Lung (tissue), 12 donors: ENCODE measurements around the gene HPSE2. TPM values are rescaled to one million over a fixed set of nuclear protein-coding genes. Genes with fewer than 3 reads are reported as not detected.

Source experiments
- ATAC-seq: fragments of 200-7000 bp; cut with Tn5 transposase; one replicate; pipeline ENCODE4 v1.9.1; 2020; ENCODE audit warnings: moderate number of reproducible peaks; ENCODE audit not compliant: insufficient read depth, low FRiP score
- DNase-seq, 3 donors: peaks; one replicate each; pipeline ENCODE4 v3.0.0-alpha.2; 2013 to 2017
- H3K27ac ChIP-seq, 2 donors: one replicate each; pipeline ENCODE4 v1.5.1; 2013; ENCODE audit warnings: mild to moderate bottlenecking in 2 of 2, moderate library complexity in 2 of 2, control low read depth in 1 of 2, inconsistent platforms in 1 of 2, low read depth in 1 of 2, low read length in 1 of 2
- H3K27me3 ChIP-seq, 3 donors: one replicate each; pipeline ENCODE4 v1.5.1; 2013; ENCODE audit warnings: low read length in 2 of 3; ENCODE audit not compliant: control insufficient read depth in 3 of 3, insufficient read depth in 3 of 3
- H3K36me3 ChIP-seq, 4 donors: one replicate each; pipeline ENCODE4 v1.5.1; 2013; ENCODE audit warnings: low read length in 4 of 4, mild to moderate bottlenecking in 1 of 4, moderate library complexity in 1 of 4; ENCODE audit not compliant: control insufficient read depth in 4 of 4, insufficient read depth in 4 of 4
- H3K4me1 ChIP-seq, 5 donors: one replicate each; pipeline ENCODE4 v1.5.1; 2013; ENCODE audit warnings: low read length in 5 of 5, mild to moderate bottlenecking in 2 of 5, moderate library complexity in 1 of 5; ENCODE audit not compliant: control insufficient read depth in 5 of 5, insufficient read depth in 5 of 5
- H3K4me3 ChIP-seq: one replicate; pipeline ENCODE4 v1.5.1; 2013; ENCODE audit warnings: mild to moderate bottlenecking, control low read depth, moderate library complexity
- H3K9ac ChIP-seq, 2 donors: one replicate each; pipeline ENCODE4 v1.5.1; 2013; ENCODE audit warnings: low read length in 2 of 2, control low read depth in 1 of 2; ENCODE audit not compliant: insufficient read depth in 1 of 2
- H3K9me3 ChIP-seq, 4 donors: one replicate each; pipeline ENCODE4 v1.5.1; 2013; ENCODE audit warnings: low read length in 3 of 4, mild to moderate bottlenecking in 1 of 4, moderate library complexity in 1 of 4; ENCODE audit not compliant: control insufficient read depth in 4 of 4, insufficient read depth in 3 of 4
- WGBS, 2 donors: extraction: QIAGEN DNeasy Blood & Tissue Kit; methylation state at CpG; one replicate each; pipeline ENCODE4 v1.1.7; 2013; 5-methylcytosine and 5-hydroxymethylcytosine counted together
- polyA plus RNA-seq, 2 donors: library from polyadenylated mRNA; stranded (reverse); fragments of 200-250 nt; gene quantifications; one replicate each; pipeline ENCODE4 v1.2.1, GENCODE V29; 2013
- total RNA-seq, 2 donors: library from RNA; depleted of rRNA in 1 of 2; stranded (reverse); fragments of >200 nt in 1 of 2; gene quantifications; one replicate each; pipeline ENCODE4 v1.2.1, GENCODE V29; 2014 to 2021
- TF ChIP-seq, protein P1 (sequence below): IDR thresholded peaks from 2 replicates; pipeline ENCODE4 v1.5.1; 2012; ENCODE audit warnings: mild to moderate bottlenecking; ENCODE audit errors: control extremely low read depth, extremely low read depth
- donor health status: control.
- donor health status: control.
- donor health status: Bipolar disorder and iron deficiency.
- donor health status: healthy.
- donor health status: DM: yes; HTN: yes; CAD: no.

The HPSE2 gene
- total and polyA plus RNA-seq, 4 donors: 0.32 to 47.3 (median 1.9) TPM

DNA sequence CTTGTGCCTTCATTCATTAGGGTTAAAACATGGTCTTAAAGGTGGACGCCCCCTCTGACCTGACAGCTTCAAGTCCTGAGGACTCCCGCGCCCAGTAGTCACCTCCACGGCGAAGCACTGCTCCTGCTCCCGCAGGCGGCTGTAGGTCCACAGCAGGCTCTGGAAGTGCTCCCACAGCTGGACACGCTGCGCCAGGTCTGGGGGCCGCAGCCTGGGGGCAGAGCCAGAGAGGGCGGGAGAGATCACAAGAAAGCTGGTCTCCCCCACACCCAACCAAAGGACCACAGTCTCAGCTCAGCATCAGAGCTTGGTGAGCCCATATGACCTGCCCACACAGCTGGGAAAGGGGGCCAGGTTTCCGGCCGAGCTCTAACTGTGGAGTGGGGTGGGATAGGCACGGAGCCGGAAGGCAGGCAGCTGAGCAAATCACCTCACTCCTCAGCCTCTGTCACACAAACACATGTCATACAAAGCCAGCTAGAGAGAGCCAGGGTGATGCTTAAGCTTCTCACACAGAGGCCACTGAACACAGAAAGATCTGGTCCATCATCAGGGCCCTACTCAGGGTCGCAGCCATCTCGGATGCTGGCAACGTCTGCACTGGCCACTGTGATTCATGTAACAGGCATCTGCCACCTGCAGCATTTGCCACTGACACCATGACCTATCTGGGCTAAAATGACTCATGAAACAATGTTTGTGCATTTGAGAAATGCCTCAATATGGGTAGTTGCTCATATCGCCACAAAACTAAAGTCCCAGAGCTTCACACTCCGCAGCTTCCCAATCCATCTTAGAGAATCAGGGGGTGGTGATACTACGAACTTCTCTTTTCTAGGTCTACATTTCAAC is 801.5 kb downstream of the HPSE2 start:
- no peak for DNase-seq
- Histone ChIP-seq H3K9ac (no peak overlapping the region), H3K9me3 (peaks cover 0 to 8% (median 1%) of the 10 kb centered on the region in 4 donors), H3K4me3 (no peak overlapping the region), H3K27ac (no peak overlapping the region), H3K36me3 (peaks cover 30 to 43% (median 35%) of the 10 kb centered on the region in 4 donors), H3K27me3 (no peaks in the 10 kb centered on the region), H3K4me1 (peaks cover 0 to 10% (median 0%) of the 10 kb centered on the region in 5 donors)
- 98 to 99% methylated on average over 21 of the region's 21 CpGs for WGBS, 2 donors
- TF ChIP-seq, protein P1, sequence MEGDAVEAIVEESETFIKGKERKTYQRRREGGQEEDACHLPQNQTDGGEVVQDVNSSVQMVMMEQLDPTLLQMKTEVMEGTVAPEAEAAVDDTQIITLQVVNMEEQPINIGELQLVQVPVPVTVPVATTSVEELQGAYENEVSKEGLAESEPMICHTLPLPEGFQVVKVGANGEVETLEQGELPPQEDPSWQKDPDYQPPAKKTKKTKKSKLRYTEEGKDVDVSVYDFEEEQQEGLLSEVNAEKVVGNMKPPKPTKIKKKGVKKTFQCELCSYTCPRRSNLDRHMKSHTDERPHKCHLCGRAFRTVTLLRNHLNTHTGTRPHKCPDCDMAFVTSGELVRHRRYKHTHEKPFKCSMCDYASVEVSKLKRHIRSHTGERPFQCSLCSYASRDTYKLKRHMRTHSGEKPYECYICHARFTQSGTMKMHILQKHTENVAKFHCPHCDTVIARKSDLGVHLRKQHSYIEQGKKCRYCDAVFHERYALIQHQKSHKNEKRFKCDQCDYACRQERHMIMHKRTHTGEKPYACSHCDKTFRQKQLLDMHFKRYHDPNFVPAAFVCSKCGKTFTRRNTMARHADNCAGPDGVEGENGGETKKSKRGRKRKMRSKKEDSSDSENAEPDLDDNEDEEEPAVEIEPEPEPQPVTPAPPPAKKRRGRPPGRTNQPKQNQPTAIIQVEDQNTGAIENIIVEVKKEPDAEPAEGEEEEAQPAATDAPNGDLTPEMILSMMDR: no peak
- no peak for ATAC-seq

DNA sequence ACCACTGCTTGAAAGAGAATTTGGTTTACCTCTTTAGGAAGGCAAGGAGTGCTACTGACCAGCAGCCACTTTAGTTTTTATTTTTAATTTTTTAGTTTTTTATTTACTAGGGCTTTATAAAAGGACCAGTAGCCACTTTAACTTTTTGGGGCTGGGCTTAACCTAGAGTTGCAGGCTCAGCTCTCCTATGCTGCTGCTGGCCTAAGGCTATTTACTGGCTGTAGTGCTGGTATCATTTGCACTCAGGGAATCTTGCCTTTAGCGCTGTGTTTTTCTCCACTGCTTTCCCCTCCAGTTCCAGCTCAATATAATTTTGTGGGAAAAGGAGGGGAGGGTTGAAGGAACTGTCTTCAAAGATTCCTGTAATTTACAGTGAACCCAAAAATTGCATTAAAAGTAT is 802.3 kb downstream of the HPSE2 start:
- Histone ChIP-seq H3K4me1 (peaks cover 0 to 10% (median 0%) of the 10 kb centered on the region in 5 donors), H3K4me3 (no peak overlapping the region), H3K9me3 (peaks cover 0 to 8% (median 1%) of the 10 kb centered on the region in 4 donors), H3K9ac (no peak overlapping the region), H3K27me3 (no peaks in the 10 kb centered on the region), H3K36me3 (peaks cover 30 to 41% (median 35%) of the 10 kb centered on the region in 4 donors), H3K27ac (no peak overlapping the region)
- 100% methylated on average over 1 of the region's 1 CpG for WGBS, 2 donors
- DNase-seq (no peak), ATAC-seq (no peak)
- TF ChIP-seq, protein P1: no peak

DNA sequence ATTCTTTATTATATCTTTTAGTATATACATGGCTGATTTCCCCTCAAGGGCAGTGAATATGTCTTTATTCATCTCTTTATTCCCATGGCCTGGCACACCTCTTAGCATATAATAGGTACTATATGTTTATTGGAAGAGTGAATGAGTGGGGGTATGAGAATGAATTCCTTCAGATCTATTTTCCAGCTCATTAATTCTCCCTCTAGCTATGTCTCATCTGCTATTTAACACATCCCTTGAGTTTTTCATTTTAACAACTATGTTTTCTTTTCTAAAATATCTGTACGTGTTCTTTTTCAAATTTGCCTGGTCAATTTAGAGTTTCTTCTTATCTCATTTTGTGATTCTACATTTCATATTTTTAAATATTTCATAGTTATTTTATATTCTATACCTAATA is 803.3 kb downstream of the HPSE2 start:
- ATAC-seq (no peak), DNase-seq (no peak)
- H3K27ac ChIP-seq: no peak overlapping the region
- peaks cover 0 to 8% (median 0%) of the 10 kb centered on the region in 5 donors for H3K4me1 ChIP-seq
- peaks cover 0 to 8% (median 1%) of the 10 kb centered on the region in 4 donors for H3K9me3 ChIP-seq
- H3K27me3 ChIP-seq: no peaks in the 10 kb centered on the region
- TF ChIP-seq, protein P1: no peak
- H3K9ac ChIP-seq: no peak overlapping the region
- WGBS, 2 donors: 97% methylated on average over 1 of the region's 1 CpG
- H3K36me3 ChIP-seq: peaks cover 32 to 50% (median 37%) of the 10 kb centered on the region in 4 donors
- no peak overlapping the region for H3K4me3 ChIP-seq
